ENCODE measurements around the gene RCE1. TPM values are rescaled to one million over a fixed set of nuclear protein-coding genes. Genes with fewer than 3 reads are reported as not detected.

The RCE1 gene
- total RNA-seq, 1 experiment from 2014 or later, result 52.5 TPM

- H3K27me3 ChIP-seq (ENCODE audit: insufficient read depth, low read length), result no peaks in the 10 kb centered on the region
- H3K4me2 ChIP-seq (ENCODE audit: insufficient read depth, insufficient read length, low read length), result no peak overlapping the region
- H3K27me3 Mint-ChIP-seq (ENCODE audit: low read depth), result peaks cover 3% of the 10 kb centered on the region
- H3K27ac ChIP-seq (ENCODE audit: insufficient read length, low read depth, low read length), result no peak overlapping the region
- H2BK120ac ChIP-seq (ENCODE audit: low read depth, low read length, poor library complexity, severe bottlenecking), result no peak overlapping the region
- H3K4ac ChIP-seq (ENCODE audit: low read depth, low read length), result no peak overlapping the region
- H3K9ac ChIP-seq (ENCODE audit: extremely low read depth, insufficient read length, low read length), result no peak overlapping the region
- H3K56ac ChIP-seq (ENCODE audit: insufficient read length, low read depth, low read length), result no peak overlapping the region
- H3K14ac ChIP-seq (ENCODE audit: insufficient read depth, low read length), result no peak overlapping the region; the same call in 1 of the 2 replicates
- H2BK20ac ChIP-seq (ENCODE audit: low read depth, low read length, poor library complexity, severe bottlenecking), result no peak overlapping the region
- H3K36me3 Mint-ChIP-seq (ENCODE audit: insufficient read depth in 1 of 3, low read depth in 3 of 3), result peaks cover 2 to 14% (median 9%) of the 10 kb centered on the region in 3 experiments; a peak in 4 of 7 replicates
- H2BK12ac ChIP-seq (ENCODE audit: insufficient read length, low read depth, low read length), result no peak overlapping the region
- no peak overlapping the region for H2BK5ac ChIP-seq (ENCODE audit: insufficient read length, low read length)
- no peak overlapping the region for H3T11ph ChIP-seq (ENCODE audit: low read length)
- no peak overlapping the region for H3K23ac ChIP-seq (ENCODE audit: insufficient read length, low read depth, low read length)
- H2AK5ac ChIP-seq (ENCODE audit: insufficient read length, low read length), result no peak overlapping the region
- no peaks in the 10 kb centered on the region for H3K79me2 ChIP-seq (ENCODE audit: insufficient read depth, low read length)
- no CpG with 5 or more reads among the region's 12 CpGs for WGBS (ENCODE audit: extremely low coverage, insufficient read length, low lambda C conversion rate)
- H4K91ac ChIP-seq (ENCODE audit: insufficient read length, low read depth, low read length), result no peak overlapping the region
- H3K79me1 ChIP-seq (ENCODE audit: insufficient read depth, low read depth, low read length, poor library complexity, severe bottlenecking), result no peaks in the 10 kb centered on the region
- peaks cover 14 to 16% of the 10 kb centered on the region in 2 experiments for H3K4me1 Mint-ChIP-seq
- peaks cover 10% of the 10 kb centered on the region for H3K23me2 ChIP-seq (ENCODE audit: insufficient read length, low read depth, low read length, poor library complexity, severe bottlenecking)
- H2AFZ ChIP-seq (ENCODE audit: low read length), result no peak overlapping the region
- H4K5ac ChIP-seq (ENCODE audit: insufficient read length, low read depth, low read length), result no peak overlapping the region
- H4K8ac ChIP-seq (replicated peaks; ENCODE audit: insufficient read length, low read depth, low read length), result no peak overlapping the region
- H3K9me3 ChIP-seq (ENCODE audit: control insufficient read depth, low read depth, low read length), result no peaks in the 10 kb centered on the region
- H3K4me3 Mint-ChIP-seq, result peak overlapping the region in 1 of 2 experiments; percentile 24; a peak in 2 of 5 replicates
- TF ChIP-seq CTCF (conservative IDR thresholded peaks at IDR 0.05), result no peak
- no peaks in the 10 kb centered on the region for H4K20me1 ChIP-seq (ENCODE audit: control insufficient read depth, insufficient read depth, insufficient read length)
- peak overlapping the region in 1 of 3 experiments; percentile 86; a peak in 2 of 7 replicates for H3K27ac Mint-ChIP-seq
- no peak overlapping the region for H3K18ac ChIP-seq (ENCODE audit: insufficient read length, low read depth, low read length)
- H2BK15ac ChIP-seq (ENCODE audit: low read depth, low read length), result no peak overlapping the region
- no peaks in the 10 kb centered on the region for H3K4me1 ChIP-seq (ENCODE audit: insufficient read depth, low read length)
- no peak for DNase-seq
- no peaks in the 10 kb centered on the region for H3K9me3 Mint-ChIP-seq
Measured at GRCh38 chr11:66854231-66854661, 11.0 kb downstream of the RCE1 start.
